ENCODE data around the gene CCDC27.

GRCh38 chr1:3736708-3737107, 15.5 kb upstream of the CCDC27 start:
- TF ChIP-seq GATA2 (IDR thresholded peaks at IDR 0.05; ENCODE audit: low read depth, low read length): no peak
- TF ChIP-seq GATA3 (IDR thresholded peaks at IDR 0.05; ENCODE audit: low read depth, low read length): no peak

Data from SH-SY5Y (cell line).